NOMO-1 (cell line): ENCODE measurements around the gene CYP2C9.

Source experiments
- DNase-seq, 2 experiments: peaks; one replicate each; lab custom pipeline; 2025; ENCODE audit not compliant: unreplicated experiment in 2 of 2; lab: John Stamatoyannopoulos, UW

Gene CYP2C9

GRCh38 chr10:95035332-95036295 lies 97.2 kb downstream of the CYP2C9 start:
- no peak for DNase-seq

DNA sequence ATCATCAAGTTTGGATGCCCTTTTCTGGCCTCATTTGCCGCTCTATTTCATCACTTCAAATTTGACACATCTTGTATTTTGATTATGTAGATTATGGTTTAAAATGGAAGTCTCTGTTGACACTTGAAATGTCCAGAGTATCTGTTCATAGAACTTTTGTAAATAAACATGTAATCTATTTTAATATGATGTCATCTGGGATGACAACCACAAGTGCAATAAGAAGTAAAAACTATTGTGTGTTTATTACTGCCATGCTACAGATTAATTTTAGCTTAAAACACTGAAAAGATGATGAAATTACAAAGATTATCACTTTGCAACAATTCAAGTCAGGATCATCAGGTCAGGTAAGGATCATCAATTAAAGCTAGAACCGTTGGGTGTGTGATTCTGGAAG lies 100.8 kb downstream of the CYP2C9 start:
- DNase-seq = no peak
